ENCODE results near the gene GABRB1. TPM values are rescaled to one million over a fixed set of nuclear protein-coding genes. Genes with fewer than 3 reads are reported as not detected.

GABRB1 gene
- total RNA-seq, 2 experiments from 2014 or later = not detected

DNA sequence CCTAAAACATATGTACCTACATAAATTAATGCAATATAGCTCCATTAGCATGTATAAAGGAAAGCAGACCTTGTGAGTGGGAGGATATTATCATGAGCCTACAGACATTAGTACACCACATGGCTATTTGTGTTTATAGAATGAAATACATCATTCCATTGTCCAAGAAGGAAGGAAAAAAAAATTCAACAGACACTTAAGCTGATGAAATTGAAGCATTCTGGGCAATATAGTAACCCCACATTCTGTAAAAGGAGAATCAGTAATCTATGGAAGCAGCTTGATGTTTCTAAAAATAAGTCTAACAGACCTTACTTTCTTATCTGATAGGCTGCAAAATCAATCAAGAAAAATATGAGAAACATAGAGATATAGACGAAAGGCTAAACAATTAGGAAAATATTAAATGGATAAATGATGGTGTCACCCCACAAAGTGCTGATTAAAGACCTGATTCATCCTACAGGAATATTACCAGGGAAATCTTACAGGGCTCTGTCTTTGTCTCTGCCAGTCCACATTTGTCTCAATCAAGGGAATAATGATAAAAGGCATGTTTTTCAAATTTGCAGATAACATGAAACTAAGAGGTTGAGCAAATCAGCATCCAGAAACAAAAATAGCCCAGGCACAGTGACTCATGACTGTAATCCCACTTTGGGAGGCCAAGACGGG, 355.3 kb downstream of the GABRB1 start:
- Mint-ChIP-seq H3K27ac (no peak overlapping the region), H3K27me3 (peaks cover 11% of the 10 kb centered on the region), H3K36me3 (no peaks in the 10 kb centered on the region), H3K4me3 (no peak overlapping the region), H3K9me3 (no peaks in the 10 kb centered on the region), H3K4me1 (no peaks in the 10 kb centered on the region)
- POLR2A ChIA-PET = no interaction called here
- DNase-seq (no peak), ATAC-seq (ENCODE audit: low read depth) (no peak)

GRCh38 chr4:47390428-47391125, 359.2 kb downstream of the GABRB1 start:
- POLR2A ChIA-PET = no interaction called here
- Mint-ChIP-seq H3K36me3 (no peaks in the 10 kb centered on the region), H3K4me1 (no peaks in the 10 kb centered on the region), H3K27ac (no peak overlapping the region), H3K9me3 (no peaks in the 10 kb centered on the region), H3K4me3 (no peak overlapping the region), H3K27me3 (peaks cover 13% of the 10 kb centered on the region)
- DNase-seq (no peak), ATAC-seq (ENCODE audit: low read depth) (no peak)

DNA sequence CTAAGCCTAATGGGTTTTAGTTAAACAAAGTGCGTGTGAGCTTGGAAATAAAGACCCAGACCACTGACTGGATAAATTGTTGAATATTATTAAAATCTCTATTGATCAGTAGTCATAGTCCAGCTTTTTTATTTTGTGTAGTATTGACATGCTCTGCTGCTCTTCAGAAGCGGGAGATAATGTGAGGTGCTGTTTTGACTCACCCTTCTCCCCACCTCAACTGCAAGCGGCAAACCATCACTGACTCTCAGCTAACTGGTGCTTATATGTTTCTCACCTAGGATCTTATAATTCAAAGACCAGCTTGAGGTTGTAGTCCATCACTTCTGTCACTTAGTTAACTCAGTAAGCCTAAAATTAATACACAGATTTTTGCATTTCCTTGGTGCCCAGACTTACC, 359.9 kb downstream of the GABRB1 start:
- ATAC-seq (ENCODE audit: low read depth) (no peak), DNase-seq (no peak)
- H3K9me3 Mint-ChIP-seq = no peaks in the 10 kb centered on the region
- H3K4me3 Mint-ChIP-seq = no peak overlapping the region
- no peak overlapping the region for H3K27ac Mint-ChIP-seq
- no peaks in the 10 kb centered on the region for H3K4me1 Mint-ChIP-seq
- POLR2A ChIA-PET = no interaction called here
- no peaks in the 10 kb centered on the region for H3K36me3 Mint-ChIP-seq
- H3K27me3 Mint-ChIP-seq = peaks cover 8% of the 10 kb centered on the region

DNA sequence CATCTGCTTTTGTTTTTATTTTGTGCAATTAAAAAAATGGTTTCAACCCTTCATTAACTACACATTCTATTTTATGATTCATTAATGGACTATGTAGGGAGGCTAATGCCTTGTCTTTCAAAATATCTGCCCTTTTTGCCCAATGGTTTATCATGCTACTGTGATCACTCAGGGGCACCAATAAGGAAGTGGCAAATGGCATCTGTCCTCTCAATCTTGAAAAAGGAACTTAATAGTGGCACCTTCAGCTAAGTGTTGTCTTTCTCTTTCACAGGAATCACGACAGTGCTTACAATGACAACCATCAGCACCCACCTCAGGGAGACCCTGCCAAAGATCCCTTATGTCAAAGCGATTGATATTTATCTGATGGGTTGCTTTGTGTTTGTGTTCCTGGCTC, 375.0 kb downstream of the GABRB1 start:
- DNase-seq = no peak
- H3K36me3 Mint-ChIP-seq = no peaks in the 10 kb centered on the region
- POLR2A ChIA-PET = no interaction called here
- peaks cover 15% of the 10 kb centered on the region for H3K27me3 Mint-ChIP-seq
- H3K4me3 Mint-ChIP-seq = no peak overlapping the region
- ATAC-seq (ENCODE audit: low read depth) = no peak
- H3K27ac Mint-ChIP-seq = no peak overlapping the region
- no peaks in the 10 kb centered on the region for H3K4me1 Mint-ChIP-seq
- no peaks in the 10 kb centered on the region for H3K9me3 Mint-ChIP-seq

DNA sequence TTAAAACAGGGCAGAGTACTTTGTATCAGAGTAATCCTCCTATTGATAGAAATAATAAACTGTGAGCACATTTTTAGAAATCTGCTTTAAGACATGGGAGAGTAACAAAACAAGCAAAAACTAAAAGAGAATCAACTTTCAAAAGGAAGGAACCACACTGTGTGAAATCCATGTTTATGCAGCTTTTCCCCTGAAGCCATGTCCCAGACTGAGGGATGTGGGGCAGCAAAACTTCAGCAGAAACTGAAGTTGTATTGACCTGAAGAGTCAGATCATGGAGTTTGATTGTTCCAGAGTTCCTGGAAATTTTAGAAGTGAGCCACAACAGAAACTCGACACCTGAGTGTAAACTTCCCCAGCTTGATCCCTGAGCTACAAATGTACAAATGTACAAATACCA, 378.9 kb downstream of the GABRB1 start:
- no peaks in the 10 kb centered on the region for H3K36me3 Mint-ChIP-seq
- no peak overlapping the region for H3K4me3 Mint-ChIP-seq
- no peak for DNase-seq
- H3K4me1 Mint-ChIP-seq = no peaks in the 10 kb centered on the region
- H3K9me3 Mint-ChIP-seq = no peaks in the 10 kb centered on the region
- ATAC-seq (ENCODE audit: low read depth) = no peak
- H3K27me3 Mint-ChIP-seq = peaks cover 11% of the 10 kb centered on the region
- POLR2A ChIA-PET = no interaction called here
- no peak overlapping the region for H3K27ac Mint-ChIP-seq

DNA sequence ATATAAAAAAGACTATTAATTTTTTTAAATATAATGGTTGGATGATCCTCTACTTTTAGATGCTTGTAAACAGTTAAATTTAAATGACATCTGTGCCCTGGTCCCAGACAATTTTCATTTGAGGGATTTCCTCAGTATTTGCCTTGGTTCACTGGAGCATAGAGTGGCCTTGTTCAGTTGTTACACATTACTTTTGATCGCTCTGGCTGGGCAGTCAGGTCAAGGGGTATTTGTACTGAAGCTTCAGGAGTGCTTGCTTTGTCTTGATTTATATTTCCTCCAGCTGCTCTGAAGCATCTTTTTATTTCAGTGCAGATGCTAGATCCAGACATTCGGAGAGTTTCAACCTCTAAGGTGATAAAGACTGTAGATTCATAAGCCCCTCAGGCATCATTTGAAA, 382.2 kb downstream of the GABRB1 start:
- no peak overlapping the region for H3K4me3 Mint-ChIP-seq
- no peaks in the 10 kb centered on the region for H3K9me3 Mint-ChIP-seq
- peaks cover 4% of the 10 kb centered on the region for H3K27me3 Mint-ChIP-seq
- H3K36me3 Mint-ChIP-seq = no peaks in the 10 kb centered on the region
- no peak overlapping the region for H3K27ac Mint-ChIP-seq
- POLR2A ChIA-PET = no interaction called here
- DNase-seq = no peak
- H3K4me1 Mint-ChIP-seq = no peaks in the 10 kb centered on the region
- no peak for ATAC-seq (ENCODE audit: low read depth)

DNA sequence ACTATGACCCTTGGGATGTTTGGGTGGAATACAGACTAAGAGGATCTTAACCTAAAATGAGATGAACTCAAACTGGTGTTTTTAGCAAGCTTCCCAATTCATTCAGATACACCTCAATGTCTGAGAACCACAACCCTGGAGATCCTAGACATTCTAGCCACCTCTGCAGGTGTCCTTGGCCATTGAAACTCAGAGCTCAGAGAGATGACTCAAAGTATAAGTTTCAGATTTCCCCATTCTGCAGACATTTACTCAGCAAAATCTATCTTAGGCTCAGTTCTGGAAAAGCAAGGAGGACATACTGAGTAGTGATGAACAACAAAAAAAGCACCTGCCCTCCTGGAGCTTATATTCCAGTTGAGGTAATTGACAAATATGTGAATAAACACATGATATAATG, 384.4 kb downstream of the GABRB1 start:
- H3K4me1 Mint-ChIP-seq = no peaks in the 10 kb centered on the region
- DNase-seq (no peak), ATAC-seq (ENCODE audit: low read depth) (no peak)
- no peak overlapping the region for H3K4me3 Mint-ChIP-seq
- peaks cover 9% of the 10 kb centered on the region for H3K27me3 Mint-ChIP-seq
- H3K36me3 Mint-ChIP-seq = no peaks in the 10 kb centered on the region
- no peaks in the 10 kb centered on the region for H3K9me3 Mint-ChIP-seq
- H3K27ac Mint-ChIP-seq = no peak overlapping the region
- POLR2A ChIA-PET = no interaction called here

- Mint-ChIP-seq H3K4me3 (no peak overlapping the region), H3K4me1 (no peaks in the 10 kb centered on the region), H3K27me3 (peaks cover 14% of the 10 kb centered on the region), H3K27ac (no peak overlapping the region), H3K9me3 (no peaks in the 10 kb centered on the region), H3K36me3 (no peaks in the 10 kb centered on the region)
- ATAC-seq (ENCODE audit: low read depth) (no peak), DNase-seq (no peak)
- POLR2A ChIA-PET = no interaction called here
Observed at GRCh38 chr4:47418147-47418546, 386.8 kb downstream of the GABRB1 start.

DNA sequence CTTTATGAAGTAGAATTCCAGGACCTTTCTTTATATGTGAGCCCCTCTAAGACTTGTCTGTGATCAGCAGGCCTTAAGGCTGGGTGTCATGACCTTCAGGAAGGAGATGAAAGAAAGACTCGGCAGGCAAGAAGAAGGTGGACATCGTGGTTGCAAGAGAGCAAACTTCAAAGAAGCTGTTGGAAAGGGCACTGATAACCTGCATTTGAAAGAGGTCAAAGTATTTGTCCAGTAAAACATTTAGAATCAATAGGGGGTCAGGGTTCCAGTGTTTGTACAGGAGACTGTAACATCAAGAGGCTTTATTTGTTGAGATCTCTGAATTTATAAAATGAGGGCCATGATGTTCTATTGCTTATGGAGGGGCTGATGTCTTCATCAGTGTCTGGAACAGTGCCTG, 387.9 kb downstream of the GABRB1 start:
- Mint-ChIP-seq H3K27me3 (peaks cover 14% of the 10 kb centered on the region), H3K27ac (no peak overlapping the region), H3K9me3 (no peaks in the 10 kb centered on the region), H3K36me3 (no peaks in the 10 kb centered on the region), H3K4me3 (no peak overlapping the region), H3K4me1 (no peaks in the 10 kb centered on the region)
- ATAC-seq (ENCODE audit: low read depth) = no peak
- no peak for DNase-seq
- POLR2A ChIA-PET = no interaction called here

GRCh38 chr4:47425628-47426027, 394.3 kb downstream of the GABRB1 start:
- no peaks in the 10 kb centered on the region for H3K9me3 Mint-ChIP-seq
- no peaks in the 10 kb centered on the region for H3K36me3 Mint-ChIP-seq
- no peak overlapping the region for H3K4me3 Mint-ChIP-seq
- no peaks in the 10 kb centered on the region for H3K4me1 Mint-ChIP-seq
- H3K27me3 Mint-ChIP-seq = peaks cover 15% of the 10 kb centered on the region
- ATAC-seq (ENCODE audit: low read depth) = no peak
- no peak for DNase-seq
- POLR2A ChIA-PET = no interaction called here
- no peak overlapping the region for H3K27ac Mint-ChIP-seq

DNA sequence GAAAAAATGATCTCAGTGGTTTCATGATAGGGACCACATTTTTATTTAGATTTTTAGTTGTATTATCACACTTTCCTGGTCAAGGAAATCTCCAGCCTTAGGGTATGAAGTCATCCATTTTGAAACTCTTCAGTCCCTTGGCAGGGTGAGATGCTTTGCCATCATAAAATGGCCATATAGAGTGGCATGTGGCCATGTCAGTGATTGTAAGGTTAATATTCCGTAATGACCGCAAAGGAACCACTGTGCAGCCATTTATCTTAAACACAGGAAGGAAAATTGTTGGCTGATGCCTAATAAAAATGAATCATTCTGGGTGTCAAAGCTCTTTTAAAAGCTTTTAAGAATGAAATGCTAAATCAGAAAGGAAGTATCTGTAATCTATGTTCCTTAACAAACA, 396.6 kb downstream of the GABRB1 start:
- Mint-ChIP-seq H3K27me3 (peaks cover 8% of the 10 kb centered on the region), H3K4me1 (no peaks in the 10 kb centered on the region), H3K27ac (no peak overlapping the region), H3K9me3 (no peaks in the 10 kb centered on the region), H3K4me3 (no peak overlapping the region), H3K36me3 (no peaks in the 10 kb centered on the region)
- DNase-seq (no peak), ATAC-seq (ENCODE audit: low read depth) (no peak)
- POLR2A ChIA-PET = no interaction called here

DNA sequence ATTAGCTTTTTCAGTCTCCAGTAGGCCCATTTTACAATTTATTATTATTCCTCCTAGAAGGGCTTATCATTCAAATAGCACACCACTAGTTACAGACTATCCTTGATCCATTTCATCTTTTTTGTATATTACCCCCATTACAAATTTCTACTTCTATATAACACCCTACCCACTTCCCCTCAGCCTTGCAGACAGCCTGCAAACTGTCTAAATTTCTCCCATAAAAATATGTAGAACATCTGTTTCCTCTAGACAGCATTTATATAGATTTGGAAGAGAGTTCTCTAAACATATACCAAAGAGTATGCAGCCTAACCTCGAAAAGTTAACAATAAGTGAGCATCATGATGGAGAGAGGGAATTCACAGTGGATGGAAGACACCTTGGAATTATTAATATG, 401.4 kb downstream of the GABRB1 start:
- Mint-ChIP-seq H3K27ac (no peak overlapping the region), H3K4me3 (no peak overlapping the region), H3K9me3 (no peaks in the 10 kb centered on the region), H3K36me3 (no peaks in the 10 kb centered on the region), H3K4me1 (no peaks in the 10 kb centered on the region), H3K27me3 (peaks cover 11% of the 10 kb centered on the region)
- POLR2A ChIA-PET = no interaction called here
- DNase-seq = no peak
- ATAC-seq (ENCODE audit: low read depth) = no peak

GRCh38 chr4:47434931-47435330, 403.6 kb downstream of the GABRB1 start:
- Mint-ChIP-seq H3K4me1 (no peaks in the 10 kb centered on the region), H3K27ac (no peak overlapping the region), H3K36me3 (no peaks in the 10 kb centered on the region), H3K4me3 (no peak overlapping the region), H3K9me3 (no peaks in the 10 kb centered on the region), H3K27me3 (peaks cover 7% of the 10 kb centered on the region)
- ATAC-seq (ENCODE audit: low read depth) (no peak), DNase-seq (no peak)
- POLR2A ChIA-PET = no interaction called here

GRCh38 chr4:47442980-47443379, 411.6 kb downstream of the GABRB1 start:
- peaks cover 4% of the 10 kb centered on the region for H3K4me1 Mint-ChIP-seq
- no peak overlapping the region for H3K27ac Mint-ChIP-seq
- no peak for ATAC-seq (ENCODE audit: low read depth)
- H3K27me3 Mint-ChIP-seq = no peaks in the 10 kb centered on the region
- H3K36me3 Mint-ChIP-seq = peaks cover 6% of the 10 kb centered on the region
- DNase-seq = no peak
- no peaks in the 10 kb centered on the region for H3K9me3 Mint-ChIP-seq
- peak overlapping the region; percentile 4 for H3K4me3 Mint-ChIP-seq
- POLR2A ChIA-PET = no interaction called here
